ENCODE data around the gene GABRE.

GABRE gene, protein sequence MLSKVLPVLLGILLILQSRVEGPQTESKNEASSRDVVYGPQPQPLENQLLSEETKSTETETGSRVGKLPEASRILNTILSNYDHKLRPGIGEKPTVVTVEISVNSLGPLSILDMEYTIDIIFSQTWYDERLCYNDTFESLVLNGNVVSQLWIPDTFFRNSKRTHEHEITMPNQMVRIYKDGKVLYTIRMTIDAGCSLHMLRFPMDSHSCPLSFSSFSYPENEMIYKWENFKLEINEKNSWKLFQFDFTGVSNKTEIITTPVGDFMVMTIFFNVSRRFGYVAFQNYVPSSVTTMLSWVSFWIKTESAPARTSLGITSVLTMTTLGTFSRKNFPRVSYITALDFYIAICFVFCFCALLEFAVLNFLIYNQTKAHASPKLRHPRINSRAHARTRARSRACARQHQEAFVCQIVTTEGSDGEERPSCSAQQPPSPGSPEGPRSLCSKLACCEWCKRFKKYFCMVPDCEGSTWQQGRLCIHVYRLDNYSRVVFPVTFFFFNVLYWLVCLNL

DNA sequence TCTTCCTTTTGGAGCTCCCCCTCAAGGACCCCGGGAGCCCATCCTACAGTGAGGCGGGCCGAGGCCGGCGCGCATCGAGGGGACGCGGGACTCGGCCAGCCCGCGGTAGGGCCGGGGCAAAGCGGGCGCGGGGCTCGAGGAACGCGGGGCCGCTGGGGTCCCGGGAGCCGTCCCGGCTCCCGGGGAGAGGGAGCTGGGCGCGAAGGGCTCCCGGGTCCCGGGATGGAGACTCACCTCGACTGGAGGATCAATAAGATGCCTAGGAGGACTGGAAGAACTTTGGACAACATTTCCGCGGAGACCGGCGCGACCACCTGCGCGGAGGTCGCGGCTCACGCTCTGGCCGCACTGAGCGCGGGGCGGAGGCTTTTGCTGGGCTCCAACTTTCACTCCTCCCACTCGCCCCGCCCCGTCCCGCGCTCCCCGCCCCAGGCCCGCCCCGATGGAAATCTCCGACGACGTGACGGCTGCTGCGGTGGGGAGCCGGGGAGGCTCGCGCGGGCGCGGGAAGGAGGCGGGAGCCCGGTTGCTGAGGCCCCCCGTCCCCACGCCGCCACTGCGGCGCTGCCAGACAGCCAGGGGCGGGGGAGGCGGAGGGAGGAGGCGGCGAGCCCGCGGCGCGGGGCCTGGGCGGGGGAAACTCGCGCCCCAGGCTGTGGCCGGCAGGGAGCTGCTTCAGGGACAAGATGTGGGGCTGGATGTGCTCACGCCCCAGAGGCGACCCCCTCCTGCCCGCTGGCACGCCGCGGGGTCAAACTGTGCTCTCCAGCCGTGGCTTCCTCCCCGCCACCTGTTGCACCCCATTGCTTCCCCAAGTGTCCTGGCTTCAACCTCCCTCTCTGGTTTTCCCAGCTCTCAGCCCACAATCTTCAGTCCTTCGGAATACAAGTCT, at the start of gene GABRE:
GABRE (minus strand) TSS at position 341 of the 892 bp plus-strand sequence; CDS start at position 290, 51 bp downstream.
- no peak for DNase-seq

DNA sequence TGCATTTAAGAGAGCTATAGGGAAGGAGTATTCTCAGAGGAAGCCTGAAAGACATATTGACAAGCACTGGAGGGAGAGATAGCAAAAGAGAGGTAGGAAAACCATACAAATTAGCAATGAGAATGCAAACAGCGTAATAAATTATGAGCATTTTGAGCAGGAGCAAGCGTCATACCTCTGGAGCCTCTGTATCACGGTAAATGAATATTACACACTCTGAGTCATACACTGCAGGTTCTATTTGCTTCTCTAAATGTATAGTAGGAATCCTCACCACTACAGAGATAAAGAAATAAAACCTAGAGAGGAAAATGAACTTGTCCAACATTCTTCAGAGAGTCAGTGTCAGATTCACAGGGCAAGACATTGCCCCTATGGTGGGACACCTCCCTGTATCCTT, 46.4 kb upstream of the GABRE start:
- no peak for DNase-seq

DNA sequence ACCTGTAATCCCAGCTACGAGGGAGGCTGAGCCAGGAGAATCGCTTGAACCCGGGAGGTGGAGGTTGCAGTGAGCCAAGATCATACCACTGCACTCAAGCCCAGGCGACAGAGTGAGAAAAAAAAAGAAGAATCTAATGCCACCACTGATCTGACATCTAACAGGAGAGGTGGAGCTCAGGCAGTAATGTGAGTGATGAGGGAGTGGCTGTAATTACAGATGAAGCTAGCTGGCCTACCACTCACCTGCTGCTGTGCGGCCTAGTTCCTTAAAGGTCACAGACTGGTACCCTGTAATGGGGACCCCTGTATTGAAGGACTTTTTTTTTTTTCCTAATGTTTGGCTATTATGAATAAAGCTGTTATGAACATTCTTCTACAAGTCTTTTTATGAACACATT, 25.3 kb upstream of the GABRE start:
- no peak for DNase-seq

GRCh38 chrX:151997539-151997938, 23.1 kb upstream of the GABRE start:
- no peak for DNase-seq

DNA sequence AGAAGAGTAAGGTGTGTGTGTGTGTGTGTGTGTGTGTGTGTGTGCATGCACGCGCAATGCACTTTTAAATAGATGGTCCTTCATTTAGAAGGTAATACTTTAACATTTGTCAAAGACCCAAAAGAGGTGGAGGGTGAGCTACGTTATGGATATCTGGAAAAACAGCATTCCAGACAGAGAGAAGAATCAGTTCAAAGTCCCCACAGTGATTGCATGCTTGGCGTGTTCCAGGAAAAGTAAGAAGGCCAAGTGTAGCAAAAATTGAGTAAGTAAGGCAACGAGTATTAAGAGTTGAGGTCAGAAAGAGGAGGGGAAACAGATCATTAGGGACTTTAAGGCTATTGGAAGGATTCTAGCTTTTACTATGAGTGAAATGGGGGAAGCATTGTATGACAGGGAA, 21.9 kb upstream of the GABRE start:
- DNase-seq, result no peak

GRCh38 chrX:151994476-151994875, 20.0 kb upstream of the GABRE start:
- no peak for DNase-seq

GRCh38 chrX:151988706-151989299, 14.3 kb upstream of the GABRE start:
- DNase-seq, result no peak

GRCh38 chrX:151987108-151987507, 12.6 kb upstream of the GABRE start:
- DNase-seq, result no peak

GRCh38 chrX:151985955-151986354, 11.5 kb upstream of the GABRE start:
- no peak for DNase-seq

- no peak for DNase-seq
Observed at GRCh38 chrX:151985531-151985930, 11.1 kb upstream of the GABRE start.

GRCh38 chrX:151984902-151985301, 10.4 kb upstream of the GABRE start:
- DNase-seq, result no peak

DNA sequence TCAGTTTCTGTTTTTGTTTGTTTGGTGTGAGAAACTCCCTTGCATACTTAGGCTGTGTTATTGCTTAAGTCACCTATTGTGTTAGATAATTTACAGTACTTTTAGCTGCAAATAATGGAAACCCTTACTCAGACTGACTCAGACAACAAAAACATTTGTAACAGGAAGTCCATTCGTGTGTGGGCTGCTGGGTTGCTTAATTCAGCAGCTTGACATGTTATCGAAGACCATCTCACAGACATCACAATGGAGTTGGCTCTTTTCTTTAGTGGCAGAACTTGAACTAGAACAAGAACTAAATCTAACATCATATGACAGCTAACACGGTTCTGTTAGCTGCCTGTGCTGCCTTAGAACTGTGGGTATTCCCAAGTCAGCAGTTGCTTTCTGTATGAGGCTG, 9.9 kb upstream of the GABRE start:
- DNase-seq, result no peak

- DNase-seq, result no peak
Observed at GRCh38 chrX:151983186-151983585, 8.7 kb upstream of the GABRE start.

- DNase-seq, result no peak
Observed at GRCh38 chrX:151982222-151982621, 7.7 kb upstream of the GABRE start.

DNA sequence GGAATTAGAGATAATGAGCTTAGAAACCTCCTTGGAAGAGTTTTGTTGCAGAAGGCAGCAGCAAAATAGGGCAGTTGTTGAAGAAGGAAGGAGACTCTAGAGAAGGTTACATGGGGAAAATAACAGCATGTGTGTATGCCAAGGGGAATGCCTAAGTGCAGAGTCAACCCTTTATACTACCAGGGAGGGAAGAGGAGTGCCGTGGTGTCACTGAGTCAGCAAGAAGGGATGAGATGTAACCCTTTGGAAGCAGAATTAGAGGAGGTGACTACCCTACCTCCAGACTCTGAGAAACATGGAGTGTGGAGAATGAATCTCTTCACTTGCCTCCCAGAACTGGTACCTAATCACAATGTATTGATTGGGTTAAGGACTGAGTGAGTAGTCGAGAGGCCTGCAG, 6.7 kb upstream of the GABRE start:
- no peak for DNase-seq

DNA sequence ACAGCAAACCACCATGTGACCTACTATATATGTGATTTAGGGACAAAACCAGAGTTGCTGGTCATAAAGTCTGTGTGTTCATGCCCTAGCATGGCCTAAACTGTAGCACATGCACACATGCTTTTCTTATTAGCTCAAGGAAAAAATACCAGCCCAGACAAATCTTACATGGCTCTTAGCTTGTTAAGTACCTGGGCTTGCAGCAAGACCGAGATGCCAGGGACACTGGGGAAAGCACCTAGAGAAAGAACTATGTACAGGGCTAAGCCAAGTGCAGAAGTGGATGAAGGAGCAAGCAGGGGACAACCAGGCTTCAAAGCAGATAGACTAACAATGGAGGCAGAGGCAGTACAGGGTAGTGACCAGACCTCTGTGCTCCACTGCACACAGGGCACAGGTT, 3.4 kb upstream of the GABRE start:
- DNase-seq, result no peak

DNA sequence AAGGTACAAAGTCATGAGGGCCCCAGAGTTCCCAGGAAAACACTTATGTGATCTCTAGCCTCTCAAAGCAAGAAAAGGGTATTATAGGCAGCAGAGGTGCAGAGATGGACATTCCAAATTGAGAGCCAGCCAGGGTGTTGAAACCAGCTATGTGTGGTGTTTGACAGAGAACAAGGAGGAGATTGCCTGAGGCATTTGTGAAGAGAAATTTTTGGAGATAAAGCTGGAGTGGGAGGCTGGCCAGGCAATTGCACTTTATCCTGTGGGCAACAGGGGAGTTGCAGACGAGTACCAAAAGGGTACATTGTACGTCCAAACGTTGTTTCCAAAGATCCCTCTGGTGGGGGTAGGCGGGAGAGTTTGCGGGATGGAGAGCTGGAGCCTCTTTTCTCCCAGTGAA, 2.5 kb upstream of the GABRE start:
- DNase-seq, result no peak

DNA sequence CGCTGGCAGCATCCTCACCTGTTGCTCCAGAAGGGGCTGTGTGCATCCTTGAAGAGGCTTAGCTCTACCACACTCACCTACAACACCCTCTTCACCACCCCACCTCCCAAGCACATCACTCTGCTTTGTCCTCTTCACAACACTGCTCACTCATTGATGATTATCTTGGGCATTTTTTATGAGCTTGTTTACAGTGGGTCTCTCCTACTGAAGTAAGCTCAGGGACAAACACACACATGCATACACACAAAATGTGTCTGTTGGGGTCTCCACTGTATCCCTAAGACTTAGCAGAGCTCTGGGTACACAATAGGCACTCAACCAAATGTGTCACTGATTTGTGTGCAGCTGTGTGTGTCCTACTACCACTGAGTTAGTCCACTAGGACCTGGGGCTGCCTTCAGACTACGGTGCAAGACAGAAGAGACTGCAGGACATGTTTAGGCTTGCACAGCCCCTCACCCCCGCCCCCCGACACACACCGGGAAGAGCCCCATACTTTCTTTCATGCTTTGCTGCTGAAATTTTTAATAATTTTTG, 1.3 kb upstream of the GABRE start:
- DNase-seq, result no peak

- DNase-seq, result no peak
Observed at GRCh38 chrX:151975228-151975593, 735 bp upstream of the GABRE start.

- no peak for DNase-seq
Observed at GRCh38 chrX:151973851-151974335, 583 bp downstream of the GABRE start.

DNA sequence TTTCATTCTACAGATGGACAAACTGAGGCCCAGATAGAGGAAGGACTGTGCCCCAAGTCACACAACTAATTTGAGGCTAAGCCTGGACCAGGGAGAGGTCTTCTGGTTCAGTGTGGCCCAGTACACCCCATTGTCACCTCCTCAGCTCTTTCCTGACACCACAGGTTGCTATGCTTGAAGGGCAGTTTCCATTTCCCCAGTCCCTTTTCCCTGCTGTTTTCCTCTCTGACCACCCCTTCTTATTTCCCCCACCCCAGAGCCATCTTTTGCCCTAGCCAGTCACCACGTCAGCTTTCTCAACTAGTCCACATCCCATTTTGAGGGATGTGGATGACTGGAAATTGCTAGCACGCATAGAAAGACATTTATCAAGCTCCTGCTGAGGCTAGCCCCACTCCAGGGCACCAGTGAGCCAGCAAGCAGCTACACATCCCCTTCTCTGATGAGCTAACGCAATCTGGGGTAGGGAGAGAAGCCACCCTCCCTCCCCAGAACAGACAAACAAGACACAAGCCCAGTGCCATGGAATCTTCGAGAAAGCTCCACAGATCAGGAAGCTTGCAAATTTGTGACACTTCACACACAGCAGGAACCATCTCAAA, 1.3 kb downstream of the GABRE start:
- DNase-seq, result no peak

GRCh38 chrX:151970661-151971060, 3.8 kb downstream of the GABRE start:
- no peak for DNase-seq

GRCh38 chrX:151970027-151970426, 4.4 kb downstream of the GABRE start:
- DNase-seq, result no peak
